Cardiac fibroblast (primary cell): Measurements from ENCODE around the gene MORC2.

Source experiments
- DNase-seq, 2 donors: peaks; one replicate each; pipeline versions ENCODE4 v3.0.0 to v3.0.0-alpha.2; 2010; ENCODE audit warnings: low read depth in 2 of 2
- H3K4me3 ChIP-seq, 2 donors: replicated peaks in 1 of 2; 1 replicate in 1 of 2; 2 replicates in 1 of 2; pipeline ENCODE4 v1.5.1; 2011; ENCODE audit warnings: low read depth in 2 of 2, low read length in 2 of 2, mild to moderate bottlenecking in 2 of 2, moderate library complexity in 1 of 2
- TF ChIP-seq, protein P1 (sequence below): IDR thresholded peaks from one replicate; pipeline ENCODE4 v1.5.1; 2011; ENCODE audit warnings: low read depth, mild to moderate bottlenecking, low read length, inconsistent platforms

MORC2 gene

DNA sequence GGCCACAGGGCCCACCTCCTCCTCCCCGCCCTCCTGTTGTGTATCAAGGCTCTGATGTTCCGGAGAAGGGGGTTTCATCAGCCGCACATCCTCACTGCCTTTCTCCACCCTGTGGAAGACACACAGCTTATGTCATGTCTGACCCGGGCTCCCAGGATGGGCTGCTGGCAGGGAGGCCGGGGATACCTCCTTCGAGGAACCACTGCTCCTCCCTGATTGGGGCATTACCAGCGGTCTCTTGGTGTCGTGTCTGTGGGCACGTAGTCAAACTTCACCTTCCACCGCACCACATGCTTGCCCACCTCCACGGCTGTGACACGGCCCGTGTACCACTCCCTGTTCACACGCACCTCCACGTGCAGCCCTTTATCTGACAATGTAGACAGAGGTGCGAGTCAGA lies 35.9 kb downstream of the MORC2 start:
- no peak overlapping the region for H3K4me3 ChIP-seq
- TF ChIP-seq, protein P1, sequence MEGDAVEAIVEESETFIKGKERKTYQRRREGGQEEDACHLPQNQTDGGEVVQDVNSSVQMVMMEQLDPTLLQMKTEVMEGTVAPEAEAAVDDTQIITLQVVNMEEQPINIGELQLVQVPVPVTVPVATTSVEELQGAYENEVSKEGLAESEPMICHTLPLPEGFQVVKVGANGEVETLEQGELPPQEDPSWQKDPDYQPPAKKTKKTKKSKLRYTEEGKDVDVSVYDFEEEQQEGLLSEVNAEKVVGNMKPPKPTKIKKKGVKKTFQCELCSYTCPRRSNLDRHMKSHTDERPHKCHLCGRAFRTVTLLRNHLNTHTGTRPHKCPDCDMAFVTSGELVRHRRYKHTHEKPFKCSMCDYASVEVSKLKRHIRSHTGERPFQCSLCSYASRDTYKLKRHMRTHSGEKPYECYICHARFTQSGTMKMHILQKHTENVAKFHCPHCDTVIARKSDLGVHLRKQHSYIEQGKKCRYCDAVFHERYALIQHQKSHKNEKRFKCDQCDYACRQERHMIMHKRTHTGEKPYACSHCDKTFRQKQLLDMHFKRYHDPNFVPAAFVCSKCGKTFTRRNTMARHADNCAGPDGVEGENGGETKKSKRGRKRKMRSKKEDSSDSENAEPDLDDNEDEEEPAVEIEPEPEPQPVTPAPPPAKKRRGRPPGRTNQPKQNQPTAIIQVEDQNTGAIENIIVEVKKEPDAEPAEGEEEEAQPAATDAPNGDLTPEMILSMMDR = no peak
- no peak for DNase-seq

DNA sequence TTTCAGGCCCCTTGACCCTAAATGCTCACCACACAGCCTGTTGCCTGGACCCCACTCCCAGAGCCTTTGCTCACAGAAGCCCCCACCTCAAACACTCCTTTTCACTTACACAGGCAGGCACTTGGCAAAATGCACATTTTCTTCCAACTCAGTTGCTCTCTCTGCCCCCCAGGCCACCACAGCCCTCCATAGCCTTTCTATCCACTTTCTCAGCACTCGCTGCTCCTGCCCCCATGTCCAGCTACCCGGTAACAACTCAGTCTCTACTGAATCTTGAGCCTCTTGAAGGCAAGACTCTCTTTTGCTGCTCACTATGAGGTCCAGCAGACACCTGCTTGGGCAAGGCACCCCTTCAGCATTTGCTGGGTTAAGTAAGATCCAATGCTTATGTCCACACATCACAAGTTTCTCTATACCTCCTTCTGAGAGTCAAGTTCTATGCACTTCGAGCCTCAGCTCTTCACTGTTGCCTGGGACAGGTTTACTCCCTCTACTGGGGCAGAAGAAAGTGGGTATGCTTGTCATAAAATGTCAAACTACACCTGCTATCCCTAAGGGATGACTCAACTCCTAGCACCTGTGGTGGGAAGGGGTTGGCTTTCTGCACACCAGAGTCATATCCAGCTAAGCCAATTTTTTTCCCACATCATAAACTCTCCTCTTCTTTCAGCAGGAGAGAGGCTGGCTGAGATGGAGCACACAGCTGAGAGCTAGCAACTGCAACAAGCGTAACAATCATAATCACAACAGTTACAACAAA lies 36.9 kb downstream of the MORC2 start:
- no peak overlapping the region for H3K4me3 ChIP-seq
- no peak for DNase-seq
- TF ChIP-seq, protein P1 = no peak

DNA sequence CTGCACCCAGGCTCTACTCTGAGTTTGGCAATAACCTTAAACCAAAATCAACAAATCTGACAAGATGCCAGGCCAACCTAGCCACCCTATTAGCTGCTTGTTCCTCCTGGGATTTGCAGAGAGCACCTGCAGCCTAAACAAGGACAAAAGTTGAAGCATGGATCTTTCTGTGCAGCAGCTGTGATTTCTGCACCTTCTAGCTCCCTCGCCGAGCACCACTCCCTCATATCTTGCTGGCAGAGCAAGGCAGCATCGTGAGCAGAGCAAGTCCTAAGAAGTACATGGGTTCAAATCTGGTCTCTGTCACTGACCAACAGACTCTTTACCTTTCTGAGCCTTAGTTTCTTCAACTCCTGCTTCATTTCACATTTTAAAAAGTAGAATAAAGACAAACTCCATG lies 38.3 kb downstream of the MORC2 start:
- TF ChIP-seq, protein P1 = no peak
- H3K4me3 ChIP-seq = no peak overlapping the region
- no peak for DNase-seq

DNA sequence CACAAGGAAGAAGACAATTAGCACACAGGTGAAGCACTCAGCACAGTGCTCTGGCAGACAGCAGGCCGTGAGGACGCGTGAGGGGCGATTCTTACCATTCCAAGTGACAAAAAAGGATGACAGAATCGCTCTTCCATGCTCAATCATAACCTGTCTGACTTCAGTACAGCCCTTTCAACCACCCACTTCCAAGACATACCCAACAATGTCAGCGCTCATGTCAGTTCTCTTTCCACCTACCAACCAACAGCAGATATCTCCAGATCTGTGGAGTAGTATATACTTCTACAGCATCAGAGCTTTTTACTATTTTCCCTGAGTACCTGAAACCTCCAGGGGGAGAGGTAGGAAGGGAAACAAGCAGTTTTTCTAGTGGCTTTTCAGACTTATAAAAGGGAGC lies 40.2 kb downstream of the MORC2 start:
- no peak overlapping the region for H3K4me3 ChIP-seq
- TF ChIP-seq, protein P1 = no peak
- DNase-seq = no peak

DNA sequence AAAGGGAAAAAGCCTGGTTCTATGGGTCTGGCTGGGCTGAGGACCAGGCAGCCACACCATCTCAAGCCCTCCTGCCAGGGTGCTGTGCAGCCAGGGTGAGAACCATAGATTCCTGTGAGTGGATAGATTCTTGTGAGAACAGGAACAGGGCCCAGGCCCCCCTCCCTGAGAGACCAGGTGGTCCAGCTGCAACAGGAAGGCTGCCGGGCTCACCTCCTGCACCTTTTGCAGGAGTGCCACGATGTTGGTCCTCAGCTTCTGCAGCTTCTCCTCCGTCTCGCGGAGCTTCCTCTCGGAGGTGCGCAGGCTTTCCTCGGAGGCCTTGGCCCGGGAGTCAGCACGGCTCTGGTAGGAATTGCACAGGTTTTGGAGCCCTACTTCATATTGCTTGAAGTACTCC lies 40.8 kb downstream of the MORC2 start:
- TF ChIP-seq, protein P1 = no peak
- DNase-seq = no peak
- H3K4me3 ChIP-seq = no peak overlapping the region

DNA sequence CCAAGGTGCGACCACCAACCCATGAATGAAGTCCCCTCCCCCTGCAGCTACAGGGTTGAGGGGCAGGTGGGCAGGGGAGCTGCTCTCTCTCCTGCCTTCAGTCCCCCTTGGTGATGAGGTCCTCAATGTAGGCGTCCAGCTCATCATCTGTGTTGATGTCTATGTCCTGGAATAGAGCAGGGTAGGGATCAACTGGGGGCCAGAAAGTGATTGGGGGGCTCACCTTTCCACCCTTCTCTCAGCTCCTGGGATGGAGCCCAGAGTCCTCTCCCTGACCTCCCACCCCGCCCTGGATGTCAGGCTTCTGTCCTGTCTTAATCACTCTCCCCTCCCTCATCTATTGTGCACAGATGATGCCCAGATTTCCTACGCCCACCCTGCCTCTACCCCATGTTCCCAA lies 41.9 kb downstream of the MORC2 start:
- no peak for DNase-seq
- TF ChIP-seq, protein P1 = no peak
- no peak overlapping the region for H3K4me3 ChIP-seq

DNA sequence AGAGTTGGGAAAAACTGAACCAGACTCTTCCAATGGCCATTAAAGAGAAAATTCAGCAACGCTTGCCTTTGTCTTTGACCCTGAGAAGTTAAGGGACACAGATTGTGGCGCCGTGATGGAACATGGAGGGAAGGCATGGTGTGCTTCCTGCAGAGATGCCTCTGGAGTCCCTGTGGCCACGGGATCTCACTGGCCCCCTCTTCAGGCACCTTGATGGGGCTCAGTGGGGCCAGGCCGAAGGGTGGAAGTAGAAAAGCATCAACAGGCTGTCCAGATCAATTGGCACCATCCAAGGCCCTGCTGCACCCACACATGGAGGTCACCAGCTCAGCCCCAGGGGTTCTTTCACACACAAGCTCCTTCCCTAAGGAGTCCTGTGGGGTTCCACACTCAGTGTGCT lies 42.9 kb downstream of the MORC2 start:
- no peak for DNase-seq
- TF ChIP-seq, protein P1 = no peak
- no peak overlapping the region for H3K4me3 ChIP-seq
